ENCODE measurements around the gene THAP4.

DNA sequence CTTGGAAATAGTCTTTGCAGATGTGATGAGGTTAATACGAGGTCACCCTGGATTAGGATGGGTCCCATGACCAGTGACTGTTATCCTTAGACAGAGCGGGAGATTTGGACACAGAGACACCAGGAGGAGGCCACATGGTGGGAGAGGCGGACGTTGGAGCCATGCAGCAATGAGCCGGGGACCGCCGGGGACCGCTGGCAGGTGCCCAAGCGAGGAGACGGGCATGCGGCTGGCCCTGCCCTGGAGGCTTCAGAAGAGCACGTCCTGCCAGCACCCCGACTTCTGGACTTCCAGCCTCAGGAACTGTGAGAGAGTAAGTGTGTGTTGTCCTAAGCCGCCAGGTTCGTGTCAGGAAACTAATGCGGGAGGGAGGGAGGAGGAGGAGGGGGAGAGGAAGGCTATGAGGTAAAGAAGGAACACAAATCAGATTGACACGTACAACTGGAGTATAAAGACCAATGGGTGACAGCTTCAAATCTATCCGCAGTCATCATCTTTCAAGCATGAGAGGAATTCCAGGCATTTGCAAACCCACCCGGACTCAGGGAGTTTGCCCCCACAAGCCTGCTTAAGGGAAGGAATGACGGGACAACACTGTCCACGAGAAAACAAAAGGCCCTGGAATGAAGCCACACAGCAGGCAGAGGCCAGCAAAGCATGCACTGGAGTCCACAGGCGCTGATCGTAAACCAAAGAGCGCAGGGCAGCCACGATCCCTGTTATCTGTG, 90.0 kb downstream of the THAP4 start:
- no peak for TF ChIP-seq CTCF (CRISPR knock-in tag; IDR thresholded peaks at IDR 0.05)
- no peak for TF ChIP-seq ATF7 (IDR thresholded peaks at IDR 0.05)
- TF ChIP-seq ATF7 (CRISPR knock-in tag; IDR thresholded peaks at IDR 0.05): peak; percentile 92
- TF ChIP-seq, protein P1, sequence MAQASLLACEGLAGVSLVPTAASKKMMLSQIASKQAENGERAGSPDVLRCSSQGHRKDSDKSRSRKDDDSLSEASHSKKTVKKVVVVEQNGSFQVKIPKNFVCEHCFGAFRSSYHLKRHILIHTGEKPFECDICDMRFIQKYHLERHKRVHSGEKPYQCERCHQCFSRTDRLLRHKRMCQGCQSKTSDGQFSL (CRISPR knock-in tag; IDR thresholded peaks at IDR 0.05): no peak
- no peak; a peak in 1 of 4 replicates for TF ChIP-seq EP300 (IDR thresholded peaks at IDR 0.05; ENCODE audit: low read depth in 2 of 2, low read length in 2 of 2)
- no peak for TF ChIP-seq EP300 (CRISPR knock-in tag; IDR thresholded peaks at IDR 0.05; ENCODE audit: borderline replicate concordance)
- no peak for TF ChIP-seq MAZ (IDR thresholded peaks at IDR 0.05; ENCODE audit: borderline replicate concordance, low read depth, low read length)
- TF ChIP-seq MAZ (CRISPR knock-in tag; IDR thresholded peaks at IDR 0.05; ENCODE audit: low read depth): no peak; the same call in 1 of the 2 replicates
- no peak for TF ChIP-seq U2AF2 (IDR thresholded peaks at IDR 0.05; ENCODE audit: low read depth, low read length)
- TF ChIP-seq, protein P2, sequence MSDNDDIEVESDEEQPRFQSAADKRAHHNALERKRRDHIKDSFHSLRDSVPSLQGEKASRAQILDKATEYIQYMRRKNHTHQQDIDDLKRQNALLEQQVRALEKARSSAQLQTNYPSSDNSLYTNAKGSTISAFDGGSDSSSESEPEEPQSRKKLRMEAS (IDR thresholded peaks at IDR 0.05): peak; percentile 89
- no peak for TF ChIP-seq ZNF224 (CRISPR knock-in tag; IDR thresholded peaks at IDR 0.05)
- TF ChIP-seq, protein P3, sequence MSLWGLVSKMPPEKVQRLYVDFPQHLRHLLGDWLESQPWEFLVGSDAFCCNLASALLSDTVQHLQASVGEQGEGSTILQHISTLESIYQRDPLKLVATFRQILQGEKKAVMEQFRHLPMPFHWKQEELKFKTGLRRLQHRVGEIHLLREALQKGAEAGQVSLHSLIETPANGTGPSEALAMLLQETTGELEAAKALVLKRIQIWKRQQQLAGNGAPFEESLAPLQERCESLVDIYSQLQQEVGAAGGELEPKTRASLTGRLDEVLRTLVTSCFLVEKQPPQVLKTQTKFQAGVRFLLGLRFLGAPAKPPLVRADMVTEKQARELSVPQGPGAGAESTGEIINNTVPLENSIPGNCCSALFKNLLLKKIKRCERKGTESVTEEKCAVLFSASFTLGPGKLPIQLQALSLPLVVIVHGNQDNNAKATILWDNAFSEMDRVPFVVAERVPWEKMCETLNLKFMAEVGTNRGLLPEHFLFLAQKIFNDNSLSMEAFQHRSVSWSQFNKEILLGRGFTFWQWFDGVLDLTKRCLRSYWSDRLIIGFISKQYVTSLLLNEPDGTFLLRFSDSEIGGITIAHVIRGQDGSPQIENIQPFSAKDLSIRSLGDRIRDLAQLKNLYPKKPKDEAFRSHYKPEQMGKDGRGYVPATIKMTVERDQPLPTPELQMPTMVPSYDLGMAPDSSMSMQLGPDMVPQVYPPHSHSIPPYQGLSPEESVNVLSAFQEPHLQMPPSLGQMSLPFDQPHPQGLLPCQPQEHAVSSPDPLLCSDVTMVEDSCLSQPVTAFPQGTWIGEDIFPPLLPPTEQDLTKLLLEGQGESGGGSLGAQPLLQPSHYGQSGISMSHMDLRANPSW (CRISPR knock-in tag; IDR thresholded peaks at IDR 0.05; ENCODE audit: borderline replicate concordance): peak; percentile 46; the same call in 1 of the 2 replicates
- 0 out of 2 replicates have a peak, but pooled peaks have one; percentile 57 for TF ChIP-seq CENPT (CRISPR knock-in tag; IDR thresholded peaks at IDR 0.05; ENCODE audit: low read depth)
- no peak for TF ChIP-seq KAT7 (CRISPR knock-in tag; IDR thresholded peaks at IDR 0.05; ENCODE audit: borderline replicate concordance)
- TF ChIP-seq FLYWCH1 (CRISPR knock-in tag; IDR thresholded peaks at IDR 0.05): 0 out of 2 replicates have a peak, but pooled peaks have one; percentile 57
- no peak for TF ChIP-seq CBX5 (CRISPR knock-in tag; IDR thresholded peaks at IDR 0.05; ENCODE audit: borderline replicate concordance)
- no peak for TF ChIP-seq ZNF253 (CRISPR knock-in tag; IDR thresholded peaks at IDR 0.05; ENCODE audit: borderline replicate concordance)
